HEK293 (cell line): ENCODE measurements around the gene SRRM4.

Source experiments
- CTCF ChIA-PET: fragments of 350-600 bp; formaldehyde crosslinking; extraction: SDS; loops from one replicate; lab custom pipeline; 2021; ENCODE audit warnings: antibody characterized with exemption; lab: Yijun Ruan, JAX
- POLR2A ChIA-PET: fragments of 300-600 bp; formaldehyde crosslinking; extraction: SDS; loops from one replicate; lab custom pipeline; 2020; ENCODE audit warnings: antibody characterized with exemption, inconsistent platforms; lab: Yijun Ruan, JAX
- H3K27ac ChIP-seq: fragments of 200-500 bp; sonication (Bioruptor generic); 2 replicates; pipeline ENCODE4 v1.5.1; 2014; ENCODE audit warnings: low read depth, low read length, control low read depth, inconsistent platforms; ENCODE audit errors: extremely low read depth
- H3K36me3 ChIP-seq, 2 experiments: fragments of 200-500 bp in 1 of 2; sonication (Bioruptor generic) in 1 of 2; 1 replicate in 1 of 2; 2 replicates in 1 of 2; pipeline ENCODE4 v1.5.1; 2014 to 2017; ENCODE audit warnings: inconsistent platforms in 2 of 2, low read length in 2 of 2; ENCODE audit not compliant: control insufficient read depth in 2 of 2, insufficient read depth in 1 of 2
- H3K4me1 ChIP-seq: fragments of 200-500 bp; sonication (Bioruptor generic); 2 replicates; pipeline ENCODE4 v1.5.1; 2014; ENCODE audit warnings: mild to moderate bottlenecking, low read length, inconsistent platforms; ENCODE audit not compliant: control insufficient read depth, insufficient read depth
- H3K4me3 ChIP-seq: 2 replicates; pipeline ENCODE4 v1.5.1; 2011; ENCODE audit warnings: low read depth, mild to moderate bottlenecking, control low read depth, low read length, moderate library complexity
- H3K9me3 ChIP-seq: fragments of 200-500 bp; sonication (Bioruptor generic); 2 replicates; pipeline ENCODE4 v1.5.1; 2014; ENCODE audit warnings: low read depth, low read length, inconsistent platforms; ENCODE audit not compliant: control insufficient read depth, insufficient read depth
- GFI1B ChIP-seq: fragments of 450-650 bp; formaldehyde crosslinking; IDR thresholded peaks from 2 replicates; pipeline ENCODE4 v1.5.1; 2016; ENCODE audit warnings: missing biosample characterization, missing genetic modification characterization
- HOXA7 ChIP-seq: sonication (generic); formaldehyde crosslinking; IDR thresholded peaks from 2 replicates; pipeline ENCODE4 v1.8.1; 2022; ENCODE audit warnings: missing genetic modification reagents, borderline replicate concordance
- HOXD13 ChIP-seq: sonication (generic); formaldehyde crosslinking; IDR thresholded peaks from 2 replicates; pipeline ENCODE4 v1.8.0; 2022; ENCODE audit warnings: missing genetic modification reagents, borderline replicate concordance
- KLF10 ChIP-seq: fragments of 450-650 bp; IDR thresholded peaks from 2 replicates; pipeline ENCODE4 v1.5.1; 2018; ENCODE audit warnings: missing biosample characterization, mild to moderate bottlenecking, missing genetic modification characterization
- ZBTB20 ChIP-seq: fragments of 450-650 bp; formaldehyde crosslinking; IDR thresholded peaks from 2 replicates; pipeline ENCODE4 v1.5.1; 2016; ENCODE audit warnings: missing biosample characterization, missing genetic modification characterization
- ZNF133 ChIP-seq: fragments of 450-650 bp; formaldehyde crosslinking; IDR thresholded peaks from 2 replicates; pipeline ENCODE4 v1.5.1; 2016; ENCODE audit warnings: missing biosample characterization, missing genetic modification characterization
- ZNF274 ChIP-seq, 2 experiments: fragments of 200-500 bp in 1 of 2; fragments of 450-650 bp in 1 of 2; sonication (Bioruptor generic) in 1 of 2; formaldehyde crosslinking in 1 of 2; IDR thresholded peaks; 2 replicates each; pipeline versions ENCODE4 v1.5.1 to v1.6.1; 2014 to 2016; ENCODE audit warnings: borderline replicate concordance in 1 of 2, inconsistent platforms in 1 of 2, low read length in 1 of 2, missing biosample characterization in 1 of 2, missing genetic modification characterization in 1 of 2
- ZNF335 ChIP-seq: fragments of 450-650 bp; formaldehyde crosslinking; conservative IDR thresholded peaks from 2 replicates; pipeline ENCODE4 v1.5.1; 2016; ENCODE audit warnings: missing biosample characterization, missing genetic modification characterization
- ZNF37A ChIP-seq: fragments of 450-650 bp; IDR thresholded peaks from 2 replicates; pipeline ENCODE4 v1.5.1; 2018; ENCODE audit warnings: missing biosample characterization, missing genetic modification characterization
- ZNF510 ChIP-seq: fragments of 450-650 bp; formaldehyde crosslinking; IDR thresholded peaks from 2 replicates; pipeline ENCODE4 v1.5.1; 2018; ENCODE audit warnings: mild to moderate bottlenecking, missing genetic modification characterization, missing biosample characterization; ENCODE audit not compliant: insufficient replicate concordance
- ZNF560 ChIP-seq: fragments of 450-650 bp; formaldehyde crosslinking; IDR thresholded peaks from 2 replicates; pipeline ENCODE4 v1.5.1; 2017; ENCODE audit warnings: missing biosample characterization, missing genetic modification characterization, borderline replicate concordance
- ZNF561 ChIP-seq: fragments of 450-650 bp; IDR thresholded peaks from 2 replicates; pipeline ENCODE4 v1.5.1; 2018; ENCODE audit warnings: missing biosample characterization, missing genetic modification characterization, borderline replicate concordance
- ZNF600 ChIP-seq: fragments of 450-650 bp; formaldehyde crosslinking; IDR thresholded peaks from 2 replicates; pipeline ENCODE4 v1.5.1; 2016; ENCODE audit warnings: missing biosample characterization, missing genetic modification characterization
- ZNF621 ChIP-seq: fragments of 450-650 bp; formaldehyde crosslinking; IDR thresholded peaks from 2 replicates; pipeline ENCODE4 v1.5.1; 2017; ENCODE audit warnings: missing biosample characterization, missing genetic modification characterization
- ZNF777 ChIP-seq: fragments of 450-650 bp; formaldehyde crosslinking; IDR thresholded peaks from 2 replicates; pipeline ENCODE4 v1.5.1; 2017; ENCODE audit warnings: missing biosample characterization, missing genetic modification characterization, borderline replicate concordance
- TF ChIP-seq, protein P1 (sequence below): fragments of 450-650 bp; formaldehyde crosslinking; IDR thresholded peaks from 2 replicates; pipeline ENCODE4 v1.5.1; 2017; ENCODE audit warnings: missing biosample characterization, missing genetic modification characterization
- TF ChIP-seq, protein P2 (sequence below): fragments of 450-650 bp; formaldehyde crosslinking; conservative IDR thresholded peaks from 2 replicates; pipeline ENCODE4 v1.5.1; 2016; ENCODE audit warnings: low read depth, missing biosample characterization, missing genetic modification characterization
- TF ChIP-seq, protein P3 (sequence below): fragments of 450-650 bp; formaldehyde crosslinking; IDR thresholded peaks from 2 replicates; pipeline ENCODE4 v1.5.1; 2016; ENCODE audit warnings: missing biosample characterization, missing genetic modification characterization
- TF ChIP-seq, protein P4 (sequence below): fragments of 450-650 bp; formaldehyde crosslinking; IDR thresholded peaks from 2 replicates; pipeline ENCODE4 v1.5.1; 2016; ENCODE audit warnings: missing biosample characterization, missing genetic modification characterization
- TF ChIP-seq, protein P5 (sequence below): fragments of 450-650 bp; IDR thresholded peaks from 2 replicates; pipeline ENCODE4 v1.5.1; 2018; ENCODE audit warnings: missing biosample characterization, mild to moderate bottlenecking, missing genetic modification characterization

Gene SRRM4

DNA sequence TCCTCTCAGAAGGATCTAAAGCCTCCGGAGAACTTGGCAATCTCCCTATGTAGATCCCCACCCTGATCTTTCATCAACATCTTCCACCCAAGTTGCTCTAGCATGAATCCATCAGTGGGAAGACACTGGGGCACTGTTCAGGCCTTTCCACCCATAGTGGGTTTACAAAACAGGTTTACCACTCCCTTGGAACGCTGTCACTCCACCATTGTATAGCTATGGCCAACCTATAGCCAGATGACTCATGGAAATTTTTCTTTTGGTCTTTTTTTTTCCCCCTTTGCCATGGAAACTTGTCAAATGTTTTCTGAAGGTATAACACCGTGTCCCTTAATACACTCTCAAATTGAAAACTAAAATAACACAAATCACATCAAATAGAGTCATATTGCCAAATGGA, 186.6 kb downstream of the SRRM4 start (continued):
- TF ChIP-seq ZNF777 (tag by site-specific recombination) (no peak), ZNF600 (no peak), ZNF37A (tag by site-specific recombination) (no peak)

DNA sequence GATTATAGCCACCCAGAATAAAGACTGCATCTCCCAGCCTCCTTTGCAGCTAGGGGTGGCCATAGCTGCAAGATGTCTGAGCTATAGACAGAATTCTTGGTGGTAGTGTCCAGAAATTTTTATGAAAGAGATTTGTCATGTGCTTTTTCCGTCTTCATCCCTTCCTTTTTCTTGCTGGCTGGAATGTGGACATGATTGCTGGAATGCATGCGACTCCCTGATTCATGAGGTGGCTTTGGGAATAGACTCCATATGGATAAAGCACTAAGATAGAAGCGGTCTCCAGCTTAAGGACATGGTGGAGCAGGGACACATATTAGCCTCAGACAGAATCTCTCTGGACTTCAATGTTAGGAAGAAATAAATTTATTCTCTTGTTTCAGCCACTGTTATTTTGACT, 187.4 kb downstream of the SRRM4 start:
- TF ChIP-seq KLF10 (tag by site-specific recombination) = no peak
- no peak for TF ChIP-seq HOXA7 (CRISPR knock-in tag)
- no peak for TF ChIP-seq ZNF560 (tag by site-specific recombination)
- TF ChIP-seq HOXD13 (CRISPR knock-in tag) = no peak
- TF ChIP-seq, protein P1, sequence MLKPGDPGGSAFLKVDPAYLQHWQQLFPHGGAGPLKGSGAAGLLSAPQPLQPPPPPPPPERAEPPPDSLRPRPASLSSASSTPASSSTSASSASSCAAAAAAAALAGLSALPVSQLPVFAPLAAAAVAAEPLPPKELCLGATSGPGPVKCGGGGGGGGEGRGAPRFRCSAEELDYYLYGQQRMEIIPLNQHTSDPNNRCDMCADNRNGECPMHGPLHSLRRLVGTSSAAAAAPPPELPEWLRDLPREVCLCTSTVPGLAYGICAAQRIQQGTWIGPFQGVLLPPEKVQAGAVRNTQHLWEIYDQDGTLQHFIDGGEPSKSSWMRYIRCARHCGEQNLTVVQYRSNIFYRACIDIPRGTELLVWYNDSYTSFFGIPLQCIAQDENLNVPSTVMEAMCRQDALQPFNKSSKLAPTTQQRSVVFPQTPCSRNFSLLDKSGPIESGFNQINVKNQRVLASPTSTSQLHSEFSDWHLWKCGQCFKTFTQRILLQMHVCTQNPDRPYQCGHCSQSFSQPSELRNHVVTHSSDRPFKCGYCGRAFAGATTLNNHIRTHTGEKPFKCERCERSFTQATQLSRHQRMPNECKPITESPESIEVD (tag by site-specific recombination) = no peak
- TF ChIP-seq ZNF133 (tag by site-specific recombination) = no peak
- TF ChIP-seq ZNF561 (tag by site-specific recombination) = no peak
- TF ChIP-seq GFI1B = no peak
- Histone ChIP-seq H3K4me3 (no peak overlapping the region), H3K9me3 (no peaks in the 10 kb centered on the region), H3K27ac (no peak overlapping the region), H3K4me1 (no peaks in the 10 kb centered on the region), H3K36me3 (no peaks in the 10 kb centered on the region)
- POLR2A ChIA-PET = no interaction called here
- CTCF ChIA-PET = interaction anchor here (0.7 kb wide), 1 partner anchor 1274 kb away, joined by 3 read pairs; no protein-coding TSS in a partner anchor

DNA sequence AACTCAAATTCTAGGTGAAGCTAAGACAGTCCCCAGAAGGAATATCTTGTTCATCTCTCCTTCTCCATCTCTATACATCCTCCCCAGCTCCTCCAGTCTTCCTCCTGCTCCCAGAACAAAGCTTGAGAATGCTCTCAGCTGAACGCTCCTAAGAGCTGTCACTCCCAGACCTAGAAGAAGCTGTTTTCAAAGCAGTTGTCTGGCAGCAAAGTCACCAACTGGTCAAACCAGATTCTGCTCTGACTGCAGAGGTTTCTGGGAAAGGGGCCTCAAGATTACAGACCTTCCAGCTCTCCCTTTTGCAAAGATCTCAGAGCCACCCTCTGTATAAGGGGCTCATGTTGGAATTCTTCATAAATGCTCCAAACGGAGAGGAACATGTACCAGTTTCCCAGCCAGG, 187.8 kb downstream of the SRRM4 start:
- CTCF ChIA-PET = interaction anchor here (0.6 to 0.7 kb wide), 2 partner anchors 163 to 1274 kb away, joined by 3 read pairs; no protein-coding TSS in a partner anchor
- H3K4me3 ChIP-seq = no peak overlapping the region
- TF ChIP-seq, protein P2, sequence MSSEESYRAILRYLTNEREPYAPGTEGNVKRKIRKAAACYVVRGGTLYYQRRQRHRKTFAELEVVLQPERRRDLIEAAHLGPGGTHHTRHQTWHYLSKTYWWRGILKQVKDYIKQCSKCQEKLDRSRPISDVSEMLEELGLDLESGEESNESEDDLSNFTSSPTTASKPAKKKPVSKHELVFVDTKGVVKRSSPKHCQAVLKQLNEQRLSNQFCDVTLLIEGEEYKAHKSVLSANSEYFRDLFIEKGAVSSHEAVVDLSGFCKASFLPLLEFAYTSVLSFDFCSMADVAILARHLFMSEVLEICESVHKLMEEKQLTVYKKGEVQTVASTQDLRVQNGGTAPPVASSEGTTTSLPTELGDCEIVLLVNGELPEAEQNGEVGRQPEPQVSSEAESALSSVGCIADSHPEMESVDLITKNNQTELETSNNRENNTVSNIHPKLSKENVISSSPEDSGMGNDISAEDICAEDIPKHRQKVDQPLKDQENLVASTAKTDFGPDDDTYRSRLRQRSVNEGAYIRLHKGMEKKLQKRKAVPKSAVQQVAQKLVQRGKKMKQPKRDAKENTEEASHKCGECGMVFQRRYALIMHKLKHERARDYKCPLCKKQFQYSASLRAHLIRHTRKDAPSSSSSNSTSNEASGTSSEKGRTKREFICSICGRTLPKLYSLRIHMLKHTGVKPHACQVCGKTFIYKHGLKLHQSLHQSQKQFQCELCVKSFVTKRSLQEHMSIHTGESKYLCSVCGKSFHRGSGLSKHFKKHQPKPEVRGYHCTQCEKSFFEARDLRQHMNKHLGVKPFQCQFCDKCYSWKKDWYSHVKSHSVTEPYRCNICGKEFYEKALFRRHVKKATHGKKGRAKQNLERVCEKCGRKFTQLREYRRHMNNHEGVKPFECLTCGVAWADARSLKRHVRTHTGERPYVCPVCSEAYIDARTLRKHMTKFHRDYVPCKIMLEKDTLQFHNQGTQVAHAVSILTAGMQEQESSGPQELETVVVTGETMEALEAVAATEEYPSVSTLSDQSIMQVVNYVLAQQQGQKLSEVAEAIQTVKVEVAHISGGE = no peak
- no peak for TF ChIP-seq ZNF510 (tag by site-specific recombination)
- TF ChIP-seq, protein P3, sequence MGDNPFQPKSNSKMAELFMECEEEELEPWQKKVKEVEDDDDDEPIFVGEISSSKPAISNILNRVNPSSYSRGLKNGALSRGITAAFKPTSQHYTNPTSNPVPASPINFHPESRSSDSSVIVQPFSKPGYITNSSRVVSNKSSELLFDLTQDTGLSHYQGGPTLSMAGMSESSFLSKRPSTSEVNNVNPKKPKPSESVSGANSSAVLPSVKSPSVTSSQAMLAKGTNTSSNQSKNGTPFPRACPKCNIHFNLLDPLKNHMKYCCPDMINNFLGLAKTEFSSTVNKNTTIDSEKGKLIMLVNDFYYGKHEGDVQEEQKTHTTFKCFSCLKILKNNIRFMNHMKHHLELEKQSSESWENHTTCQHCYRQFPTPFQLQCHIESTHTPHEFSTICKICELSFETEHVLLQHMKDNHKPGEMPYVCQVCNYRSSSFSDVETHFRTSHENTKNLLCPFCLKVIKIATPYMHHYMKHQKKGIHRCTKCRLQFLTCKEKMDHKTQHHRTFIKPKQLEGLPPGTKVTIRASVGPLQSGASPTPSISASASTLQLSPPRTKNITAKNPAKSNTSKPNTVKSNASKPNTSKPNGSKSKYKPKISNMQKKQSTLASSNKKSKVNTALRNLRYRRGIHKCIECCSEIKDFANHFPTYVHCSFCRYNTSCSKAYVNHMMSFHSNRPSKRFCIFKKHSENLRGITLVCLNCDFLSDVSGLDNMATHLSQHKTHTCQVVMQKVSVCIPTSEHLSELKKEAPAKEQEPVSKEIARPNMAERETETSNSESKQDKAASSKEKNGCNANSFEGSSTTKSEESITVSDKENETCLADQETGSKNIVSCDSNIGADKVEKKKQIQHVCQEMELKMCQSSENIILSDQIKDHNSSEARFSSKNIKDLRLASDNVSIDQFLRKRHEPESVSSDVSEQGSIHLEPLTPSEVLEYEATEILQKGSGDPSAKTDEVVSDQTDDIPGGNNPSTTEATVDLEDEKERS (tag by site-specific recombination) = no peak
- TF ChIP-seq ZNF274 (IDR thresholded peaks at IDR 0.05; ENCODE audit: low read length) = no peak
- no peak for TF ChIP-seq ZNF274 (tag by site-specific recombination; IDR thresholded peaks at IDR 0.05; ENCODE audit: borderline replicate concordance)
- TF ChIP-seq, protein P1 (tag by site-specific recombination) = no peak
- TF ChIP-seq ZNF335 = no peak
- TF ChIP-seq ZNF621 (tag by site-specific recombination) = no peak
- TF ChIP-seq ZBTB20 = no peak
- TF ChIP-seq, protein P4, sequence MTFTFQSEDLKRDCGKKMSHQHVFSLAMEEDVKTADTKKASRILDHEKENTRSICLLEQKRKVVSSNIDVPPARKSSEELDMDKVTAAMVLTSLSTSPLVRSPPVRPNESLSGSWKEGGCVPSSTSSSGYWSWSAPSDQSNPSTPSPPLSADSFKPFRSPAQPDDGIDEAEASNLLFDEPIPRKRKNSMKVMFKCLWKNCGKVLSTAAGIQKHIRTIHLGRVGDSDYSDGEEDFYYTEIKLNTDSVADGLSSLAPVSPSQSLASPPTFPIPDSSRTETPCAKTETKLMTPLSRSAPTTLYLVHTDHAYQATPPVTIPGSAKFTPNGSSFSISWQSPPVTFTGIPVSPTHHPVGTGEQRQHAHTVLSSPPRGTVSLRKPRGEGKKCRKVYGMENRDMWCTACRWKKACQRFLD (tag by site-specific recombination) = no peak
- no peak for TF ChIP-seq ZNF777 (tag by site-specific recombination)
- TF ChIP-seq, protein P5, sequence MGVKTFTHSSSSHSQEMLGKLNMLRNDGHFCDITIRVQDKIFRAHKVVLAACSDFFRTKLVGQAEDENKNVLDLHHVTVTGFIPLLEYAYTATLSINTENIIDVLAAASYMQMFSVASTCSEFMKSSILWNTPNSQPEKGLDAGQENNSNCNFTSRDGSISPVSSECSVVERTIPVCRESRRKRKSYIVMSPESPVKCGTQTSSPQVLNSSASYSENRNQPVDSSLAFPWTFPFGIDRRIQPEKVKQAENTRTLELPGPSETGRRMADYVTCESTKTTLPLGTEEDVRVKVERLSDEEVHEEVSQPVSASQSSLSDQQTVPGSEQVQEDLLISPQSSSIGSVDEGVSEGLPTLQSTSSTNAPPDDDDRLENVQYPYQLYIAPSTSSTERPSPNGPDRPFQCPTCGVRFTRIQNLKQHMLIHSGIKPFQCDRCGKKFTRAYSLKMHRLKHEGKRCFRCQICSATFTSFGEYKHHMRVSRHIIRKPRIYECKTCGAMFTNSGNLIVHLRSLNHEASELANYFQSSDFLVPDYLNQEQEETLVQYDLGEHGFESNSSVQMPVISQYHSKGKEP (tag by site-specific recombination) = no peak
- no peak overlapping the region for H3K27ac ChIP-seq
- POLR2A ChIA-PET = no interaction called here
- H3K36me3 ChIP-seq = no peaks in the 10 kb centered on the region
- H3K9me3 ChIP-seq = no peaks in the 10 kb centered on the region
- H3K4me1 ChIP-seq = no peaks in the 10 kb centered on the region
